PC-9 (cell line): ENCODE data around the gene ARFGAP1. TPM values are rescaled to one million over a fixed set of nuclear protein-coding genes. Genes with fewer than 3 reads are reported as not detected.

Experiments used
- BruUV-seq: library from RNA; stranded (reverse); fragments of 400-500 nt; replicated peaks from 2 replicates; lab custom pipeline; 2021; lab: Mats Ljungman, UMichigan
- CTCF ChIA-PET: fragments of 300-600 bp; sonication (Branson Sonifier 250); formaldehyde crosslinking; loops from one replicate; lab custom pipeline; 2022; ENCODE audit warnings: antibody characterized with exemption; lab: Charles Lee
- POLR2A ChIA-PET: fragments of 300-600 bp; sonication (Branson Sonifier 250); formaldehyde crosslinking; loops from one replicate; lab custom pipeline; 2022; ENCODE audit warnings: antibody characterized with exemption; ENCODE audit not compliant: unreplicated experiment; lab: Charles Lee
- DNase-seq, 2 experiments: peaks; one replicate each; pipeline versions ENCODE4 v3.0.0 to v3.0.0-alpha.2; 2015 to 2022; ENCODE audit warnings: mixed read lengths in 1 of 2
- H2AFZ ChIP-seq: fragments of 200-600 bp; sonication (generic); 2 replicates; pipeline ENCODE4 v1.8.1; 2017; ENCODE audit warnings: antibody characterized with exemption
- H3F3A ChIP-seq: fragments of 200-600 bp; sonication (generic); 2 replicates; pipeline ENCODE4 v1.8.1; 2017; ENCODE audit warnings: antibody characterized with exemption, mild to moderate bottlenecking, low read depth; ENCODE audit not compliant: insufficient read depth
- H3K27ac ChIP-seq: fragments of 200-600 bp; sonication (generic); 2 replicates; pipeline ENCODE4 v1.6.1; 2016; ENCODE audit warnings: mixed run types
- H3K27me3 ChIP-seq: fragments of 200-600 bp; sonication (generic); 2 replicates; pipeline ENCODE4 v1.6.1; 2016; ENCODE audit warnings: low read depth, mixed run types; ENCODE audit not compliant: insufficient read depth
- H3K36me3 ChIP-seq: fragments of 200-600 bp; sonication (generic); 2 replicates; pipeline ENCODE4 v1.6.1; 2016; ENCODE audit warnings: low read depth, mixed run types
- H3K4me1 ChIP-seq: fragments of 200-600 bp; sonication (generic); replicated peaks from 2 replicates; pipeline ENCODE4 v1.6.1; 2016; ENCODE audit warnings: mixed run types; ENCODE audit not compliant: insufficient read depth
- H3K4me2 ChIP-seq: fragments of 200-600 bp; sonication (generic); 2 replicates; pipeline ENCODE4 v1.6.1; 2017; ENCODE audit warnings: mixed run types
- H3K4me3 ChIP-seq: fragments of 200-600 bp; sonication (generic); 2 replicates; pipeline ENCODE4 v1.6.1; 2016; ENCODE audit warnings: mixed run types
- H3K79me2 ChIP-seq: fragments of 200-600 bp; sonication (generic); 2 replicates; pipeline ENCODE4 v1.6.1; 2017; ENCODE audit warnings: low read depth, mixed run types
- H3K9me2 ChIP-seq: fragments of 200-600 bp; sonication (generic); 2 replicates; pipeline ENCODE4 v1.8.1; 2017; ENCODE audit warnings: mild to moderate bottlenecking; ENCODE audit not compliant: insufficient read depth
- H3K9me3 ChIP-seq: fragments of 200-600 bp; sonication (generic); 2 replicates; pipeline ENCODE4 v1.8.1; 2016; ENCODE audit warnings: low read depth; ENCODE audit not compliant: insufficient read depth
- H4K20me1 ChIP-seq: fragments of 200-600 bp; sonication (generic); 2 replicates; pipeline ENCODE4 v1.8.1; 2017; ENCODE audit not compliant: insufficient read depth
- CTCF ChIP-seq: fragments of 200-600 bp; sonication (generic); conservative IDR thresholded peaks from 2 replicates; pipeline ENCODE4 v1.6.1; 2017; ENCODE audit warnings: mixed run types, antibody characterized with exemption, mild to moderate bottlenecking, moderate library complexity
- EZH2 ChIP-seq: fragments of 200-600 bp; sonication (generic); IDR thresholded peaks from 2 replicates; pipeline ENCODE4 v1.8.0; 2017; ENCODE audit warnings: antibody characterized with exemption, low read depth
- intact Hi-C: fragments of 100-400 bp; cut with micrococcal nuclease; formaldehyde crosslinking; loops from one replicate; pipeline ENCODE4 v1.10.0; 2022; ENCODE audit not compliant: unreplicated experiment
- total RNA-seq: library from RNA; stranded (reverse); gene quantifications from 2 replicates; pipeline ENCODE4 v1.2.3, GENCODE V29; 2021

ARFGAP1 gene
- total RNA-seq, 1 experiment from 2014 or later, result 89.0 TPM

- ChIA-PET POLR2A (no interaction called here), CTCF (no interaction called here)
- Histone ChIP-seq H3K4me1 (no peaks in the 10 kb centered on the region), H3K27ac (no peak overlapping the region), H4K20me1 (no peaks in the 10 kb centered on the region), H3K36me3 (no peaks in the 10 kb centered on the region), H3K9me2 (no peaks in the 10 kb centered on the region), H3K4me2 (no peak overlapping the region), H2AFZ (no peak overlapping the region), H3K4me3 (no peak overlapping the region), H3K9me3 (no peaks in the 10 kb centered on the region), H3K79me2 (no peaks in the 10 kb centered on the region), H3K27me3 (peaks cover 49% of the 10 kb centered on the region), H3F3A (no peaks in the 10 kb centered on the region; the same call in 1 of the 2 replicates)
- no peak for DNase-seq
- no TSS peak for BruUV-seq
- intact Hi-C loops, result no loop called here
- no peak for TF ChIP-seq CTCF
- TF ChIP-seq EZH2, result no peak
Measured at GRCh38 chr20:63265891-63266515, 6.6 kb upstream of the ARFGAP1 start.

GRCh38 chr20:63267691-63268090 lies 4.9 kb upstream of the ARFGAP1 start:
- intact Hi-C loops, result no loop called here
- Histone ChIP-seq H4K20me1 (no peaks in the 10 kb centered on the region), H3F3A (no peaks in the 10 kb centered on the region; the same call in 1 of the 2 replicates), H3K27ac (no peak overlapping the region), H3K79me2 (peaks cover 7% of the 10 kb centered on the region; the same call in 1 of the 2 replicates), H3K4me1 (peaks cover 7% of the 10 kb centered on the region; the same call in 1 of the 2 replicates), H3K36me3 (no peaks in the 10 kb centered on the region), H3K4me2 (no peak overlapping the region), H3K27me3 (peaks cover 32% of the 10 kb centered on the region), H3K9me3 (no peaks in the 10 kb centered on the region), H2AFZ (no peak overlapping the region), H3K9me2 (no peaks in the 10 kb centered on the region), H3K4me3 (no peak overlapping the region)
- TF ChIP-seq EZH2 (no peak), CTCF (no peak)
- no TSS peak for BruUV-seq
- ChIA-PET POLR2A (no interaction called here), CTCF (no interaction called here)
- DNase-seq, result no peak

GRCh38 chr20:63268256-63268655 lies 4.4 kb upstream of the ARFGAP1 start:
- no peak for DNase-seq
- no peak for TF ChIP-seq CTCF
- TF ChIP-seq EZH2, result no peak
- ChIA-PET POLR2A (no interaction called here), CTCF (no interaction called here)
- Histone ChIP-seq H3K36me3 (no peaks in the 10 kb centered on the region), H2AFZ (no peak overlapping the region), H3F3A (no peaks in the 10 kb centered on the region; the same call in 1 of the 2 replicates), H3K4me2 (no peak overlapping the region), H3K4me3 (no peak overlapping the region), H3K79me2 (peaks cover 13% of the 10 kb centered on the region), H3K27ac (no peak overlapping the region), H3K9me2 (no peaks in the 10 kb centered on the region), H3K27me3 (peaks cover 27% of the 10 kb centered on the region), H3K9me3 (no peaks in the 10 kb centered on the region), H4K20me1 (peaks cover 1% of the 10 kb centered on the region; the same call in 1 of the 2 replicates), H3K4me1 (peaks cover 7% of the 10 kb centered on the region; the same call in 1 of the 2 replicates)
- intact Hi-C loops, result no loop called here
- BruUV-seq, result no TSS peak
